GDM1 (cell line): ENCODE data around the gene CD38.
A peak's percentile ranks its signal among the peaks of the same experiment; 100 is the strongest.

Experiments used
- DNase-seq: peaks from one replicate; lab custom pipeline; 2025; lab: John Stamatoyannopoulos, UW

The CD38 gene

DNA sequence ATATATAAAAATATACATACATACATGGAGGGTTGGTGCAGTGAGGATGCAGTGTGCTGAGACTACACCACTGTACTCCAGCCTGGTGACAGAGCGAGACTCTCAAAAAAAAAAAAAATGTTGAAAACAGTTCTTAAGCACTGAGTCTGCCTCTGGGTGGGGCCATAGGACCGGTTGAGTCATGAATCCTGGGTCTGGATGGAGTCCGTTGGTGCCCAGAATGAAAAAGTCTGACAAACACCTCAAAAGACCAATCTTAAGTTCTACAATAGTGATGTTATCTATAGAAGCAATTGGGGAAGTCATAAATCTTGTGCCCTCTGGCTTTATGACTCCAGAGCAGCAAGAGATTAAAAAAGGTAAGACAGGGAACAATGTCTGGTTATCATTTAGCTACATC, 90.0 kb downstream of the CD38 start:
- DNase-seq, result peak; percentile 24

DNA sequence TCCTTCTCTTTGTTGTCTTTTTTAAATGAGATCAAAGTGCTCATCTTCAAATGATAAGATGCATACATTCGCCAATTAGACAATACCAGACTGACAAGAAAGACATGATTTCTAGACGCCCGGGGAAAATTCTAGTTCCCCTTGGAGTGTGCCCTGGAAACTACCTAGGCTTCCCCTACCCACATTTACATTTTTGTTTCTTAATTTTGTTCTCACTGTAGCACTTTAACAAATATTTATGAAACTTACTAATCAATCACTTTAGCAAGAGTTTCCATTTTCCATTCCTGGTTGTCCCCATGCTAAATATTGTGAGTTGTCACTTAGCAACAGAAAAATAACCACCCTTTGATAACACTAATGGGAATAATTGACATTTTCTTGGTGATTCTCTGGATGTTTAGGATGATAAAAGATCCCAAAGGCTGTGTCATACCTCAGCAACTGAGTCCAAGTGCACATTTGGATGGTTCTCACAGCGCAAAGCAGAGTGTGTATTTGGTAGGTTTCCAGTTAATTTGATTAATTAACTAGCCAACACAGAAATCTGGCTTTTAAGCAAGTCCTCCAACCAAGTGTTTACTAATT, 90.8 kb downstream of the CD38 start:
- no peak for DNase-seq

DNA sequence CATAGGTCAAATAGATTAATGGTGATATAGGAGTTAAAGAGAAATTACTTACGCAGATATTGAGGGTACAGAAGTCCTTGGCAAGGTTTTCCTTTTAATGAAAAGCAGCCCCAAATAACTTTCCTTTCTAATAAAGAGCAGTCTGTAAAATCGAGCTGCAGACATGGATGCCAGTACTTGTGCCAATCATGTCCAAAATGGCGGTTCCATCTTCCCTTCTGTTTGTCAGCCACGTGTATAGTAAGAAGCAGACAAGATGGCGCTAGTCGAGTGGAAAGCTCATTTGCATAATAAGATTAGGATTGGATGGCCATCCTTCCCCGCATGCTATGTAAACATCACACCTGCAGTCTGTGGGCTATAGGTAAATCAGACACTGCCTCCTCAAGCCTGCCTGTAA, 92.0 kb downstream of the CD38 start:
- DNase-seq, result no peak

DNA sequence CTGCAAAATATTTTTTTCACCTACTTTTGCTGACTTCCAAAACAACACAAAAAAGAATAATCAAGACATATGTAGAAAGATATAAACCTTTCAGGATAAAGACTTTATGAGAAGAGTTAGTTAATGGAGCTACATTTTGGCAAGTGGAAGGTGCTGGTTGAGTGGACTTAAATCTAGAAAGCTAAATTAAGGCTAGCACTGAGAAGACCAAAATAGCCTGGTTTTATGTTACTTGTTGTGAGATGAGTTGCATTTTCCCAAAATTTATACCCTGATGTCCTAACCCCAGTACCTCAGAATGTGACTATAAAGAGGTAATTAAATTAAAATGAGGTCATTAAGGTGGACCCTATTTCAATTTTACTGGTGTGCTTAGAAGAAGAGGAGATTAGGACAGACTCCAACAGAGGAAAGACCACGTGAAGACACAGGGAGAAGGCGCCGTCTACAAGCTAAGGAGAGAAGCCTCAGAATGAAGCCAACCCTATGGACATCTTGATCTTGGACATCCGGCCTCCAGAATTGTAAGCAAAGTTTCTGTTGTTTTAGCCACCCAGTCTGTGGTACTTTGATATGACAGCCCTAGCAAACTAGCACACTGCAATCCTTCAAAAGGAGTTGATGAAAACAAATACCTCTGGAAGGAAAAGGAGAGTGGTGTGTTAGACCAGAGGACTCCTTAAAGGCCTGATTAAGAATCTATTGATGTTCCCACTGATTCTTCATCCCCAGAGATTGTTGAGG, 93.0 kb downstream of the CD38 start:
- no peak for DNase-seq

DNA sequence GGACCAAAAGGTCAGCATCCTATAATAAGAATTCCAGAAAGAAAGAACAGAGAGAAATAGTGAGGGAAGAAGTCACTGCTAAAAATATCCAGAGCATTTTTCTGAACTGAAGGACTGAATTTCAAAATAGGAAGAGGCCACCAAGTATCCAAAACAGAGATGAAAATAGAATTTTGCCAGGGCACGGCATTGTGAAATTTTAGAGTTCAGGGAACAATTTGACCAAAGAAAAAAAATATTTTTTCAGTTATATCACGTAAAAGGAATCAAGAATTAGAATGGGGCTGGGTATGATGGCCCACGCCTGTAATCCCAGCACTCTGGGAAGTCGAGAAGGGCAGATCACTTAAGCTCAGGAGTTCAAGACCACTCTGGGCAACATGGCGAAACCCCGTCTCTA, 95.0 kb downstream of the CD38 start:
- no peak for DNase-seq

DNA sequence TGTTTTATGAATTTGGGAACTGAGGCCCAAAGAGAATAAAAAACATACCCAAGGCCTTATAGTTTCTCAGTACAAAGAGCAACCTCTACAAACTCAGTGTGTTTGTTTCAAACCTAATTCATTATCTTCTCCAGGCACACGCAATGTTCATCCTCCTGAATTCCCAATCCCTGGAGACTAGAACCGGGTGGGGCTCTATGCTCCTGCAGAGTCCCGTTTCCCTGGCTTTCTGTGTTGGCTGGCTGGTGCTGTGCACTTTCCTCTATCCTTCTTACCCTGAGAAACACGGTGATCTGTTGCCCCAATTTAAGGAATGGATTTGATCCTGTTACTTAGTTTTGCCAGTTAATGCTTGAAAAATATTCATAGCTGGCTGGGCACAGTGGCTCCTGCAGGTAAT, 96.5 kb downstream of the CD38 start:
- DNase-seq, result no peak

DNA sequence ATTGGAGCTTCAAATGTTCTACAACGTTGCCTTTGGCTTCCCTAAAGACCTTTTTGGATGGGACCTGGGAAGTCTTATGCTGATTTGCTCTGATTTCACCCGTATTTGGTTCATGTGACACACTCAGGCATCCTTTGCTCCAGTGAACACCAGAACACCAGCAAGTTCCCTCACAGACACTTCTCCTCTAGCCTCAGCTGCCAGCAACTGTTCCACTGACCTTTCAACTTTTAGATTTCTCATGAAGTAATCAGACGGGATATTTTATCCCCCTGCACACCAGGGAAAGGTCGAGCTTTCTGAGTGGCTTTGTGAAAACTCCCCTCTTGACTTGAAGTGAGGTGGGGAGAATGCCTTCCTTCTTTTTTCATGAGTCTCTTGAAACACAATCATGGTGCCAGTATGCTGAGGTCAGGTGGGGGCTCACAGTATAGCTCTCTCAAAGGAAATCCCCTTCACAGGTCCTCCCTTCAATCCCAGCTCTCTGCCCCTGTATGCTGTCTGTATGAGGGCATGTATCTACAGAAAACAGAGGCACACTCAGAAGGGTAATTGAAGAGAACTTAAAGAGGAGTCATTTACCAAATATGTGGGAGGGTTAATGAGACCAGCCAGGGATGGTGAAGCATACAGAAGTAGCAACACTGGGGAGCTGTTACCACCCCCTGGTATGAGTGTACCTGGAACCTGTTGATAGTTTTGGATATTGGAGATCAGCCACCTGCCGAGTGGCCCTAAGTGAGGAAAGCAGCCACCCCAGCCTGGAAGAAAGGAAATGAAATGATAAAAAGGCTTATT, 97.7 kb downstream of the CD38 start:
- no peak for DNase-seq

DNA sequence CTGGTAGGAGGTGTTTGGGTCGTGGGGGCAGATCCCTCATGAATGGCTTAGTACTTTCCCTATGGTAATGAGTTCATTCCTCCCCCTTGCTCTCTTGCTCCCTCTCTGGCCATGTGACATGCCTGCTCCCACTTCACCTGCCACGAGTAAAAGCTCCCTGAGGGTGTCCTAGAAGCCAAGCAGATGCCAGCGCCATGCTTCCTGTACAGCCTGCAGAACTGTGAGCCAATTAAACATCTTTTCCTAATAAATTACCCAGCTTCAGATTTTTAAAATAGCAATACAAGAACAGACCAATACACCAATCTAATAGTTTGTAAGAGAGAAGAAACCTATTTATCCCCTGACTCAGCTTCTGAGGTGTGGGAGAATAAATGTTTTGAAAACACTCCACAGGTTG, 99.9 kb downstream of the CD38 start:
- no peak for DNase-seq

DNA sequence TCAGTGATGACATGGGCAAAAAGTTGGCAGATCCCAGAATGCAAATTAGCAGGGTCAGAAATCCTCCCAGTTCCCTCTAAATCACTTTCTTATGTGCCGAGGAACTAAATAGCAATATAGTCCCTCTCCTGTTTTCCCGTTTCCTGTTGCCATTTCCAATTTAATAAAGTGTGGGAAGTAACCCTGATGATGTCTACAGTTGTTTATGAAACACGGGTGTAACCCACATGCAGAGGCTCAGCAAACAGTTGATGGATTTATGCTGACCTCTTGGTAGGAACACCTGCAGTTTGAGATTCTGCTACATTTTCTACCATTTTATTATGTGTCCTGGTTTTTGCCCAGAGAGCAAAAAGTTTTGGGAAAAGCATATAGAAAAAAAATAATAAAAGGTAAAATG, 103.7 kb downstream of the CD38 start:
- DNase-seq, result no peak

DNA sequence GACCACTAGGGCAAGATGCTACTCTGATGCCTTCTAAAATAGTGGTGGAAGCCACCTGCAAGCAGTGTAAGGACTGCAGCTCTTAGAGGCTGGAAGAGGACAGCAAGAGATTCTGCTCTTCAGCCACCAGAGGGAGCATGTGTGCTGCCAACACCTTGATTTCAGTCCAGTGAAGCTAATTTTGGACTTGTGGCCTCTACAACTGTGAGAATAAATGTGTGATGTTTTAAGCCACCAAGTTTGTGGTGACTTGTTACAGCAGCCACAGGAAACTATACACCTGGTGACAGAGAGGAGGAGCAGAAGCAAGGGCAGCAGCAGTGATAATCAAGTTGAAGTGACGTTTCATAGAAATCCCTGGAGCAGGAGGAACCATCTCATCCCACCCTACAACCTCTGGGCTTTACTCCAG, 104.6 kb downstream of the CD38 start:
- peak; percentile 55 for DNase-seq

DNA sequence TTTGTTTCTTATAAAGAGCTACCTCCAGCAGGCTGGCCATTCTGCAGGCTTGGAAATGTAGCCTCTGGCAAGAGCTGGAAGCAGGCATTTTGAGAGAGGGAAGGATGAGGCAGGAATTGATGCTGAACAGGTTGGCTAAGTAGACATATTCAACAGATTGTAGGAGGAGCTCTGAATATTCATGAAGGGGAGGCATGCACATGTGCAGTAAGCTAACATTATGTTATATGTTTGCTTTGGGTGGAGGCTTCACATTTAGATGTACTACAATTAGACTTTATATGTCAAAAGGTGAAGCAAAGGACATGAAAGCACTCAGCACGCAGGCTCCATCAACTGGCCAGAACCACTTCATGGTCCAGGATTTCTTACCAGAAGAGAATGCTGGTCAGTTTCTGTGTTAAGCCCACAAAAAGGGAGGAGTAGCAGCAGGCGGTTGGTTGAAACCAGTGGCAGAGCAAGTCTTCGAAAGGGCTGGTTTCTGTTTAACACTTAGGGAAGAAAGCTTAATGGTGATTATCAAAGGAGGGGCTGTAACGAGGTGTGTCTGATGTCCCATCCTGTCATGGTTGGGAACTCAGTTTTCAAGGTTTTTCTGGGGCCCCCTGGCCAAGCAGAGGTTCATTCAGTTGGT, 105.6 kb downstream of the CD38 start:
- no peak for DNase-seq

DNA sequence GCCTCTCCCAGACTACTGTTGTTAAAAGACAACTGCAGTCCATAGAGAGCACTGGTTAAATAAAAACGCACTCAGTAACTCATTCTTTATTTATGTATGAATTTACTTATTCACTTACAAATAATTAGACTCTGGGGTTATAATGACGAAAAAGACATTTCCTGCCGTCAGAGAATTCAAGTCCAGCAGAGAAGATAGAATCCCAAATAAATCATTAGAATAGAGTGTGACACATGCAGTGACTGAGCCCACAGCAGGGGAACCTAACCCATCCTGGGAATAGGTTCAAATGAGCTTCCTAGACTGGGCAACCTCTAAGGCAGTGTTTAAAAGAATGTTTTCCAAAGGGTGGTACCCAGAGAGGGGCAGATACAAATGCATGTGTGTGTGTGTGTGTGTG, 106.5 kb downstream of the CD38 start:
- DNase-seq, result no peak

DNA sequence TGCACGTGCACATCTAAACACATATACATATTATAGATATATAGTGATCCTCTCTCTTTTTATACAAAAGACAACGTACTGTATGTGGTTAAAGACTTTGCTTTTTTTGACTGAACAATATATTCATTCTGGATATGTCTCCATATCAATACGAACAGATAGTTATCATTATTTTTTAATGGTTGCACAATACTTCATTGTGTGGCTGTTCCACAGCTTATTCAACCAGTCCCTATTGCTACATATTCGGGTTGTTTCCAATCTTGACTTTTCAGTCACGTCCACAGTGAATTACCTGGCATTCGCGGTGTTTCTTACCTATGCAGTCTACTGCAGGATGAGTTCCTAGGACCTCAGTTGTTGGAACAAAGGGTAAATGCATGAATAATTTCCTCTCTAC, 107.3 kb downstream of the CD38 start:
- DNase-seq, result no peak

DNA sequence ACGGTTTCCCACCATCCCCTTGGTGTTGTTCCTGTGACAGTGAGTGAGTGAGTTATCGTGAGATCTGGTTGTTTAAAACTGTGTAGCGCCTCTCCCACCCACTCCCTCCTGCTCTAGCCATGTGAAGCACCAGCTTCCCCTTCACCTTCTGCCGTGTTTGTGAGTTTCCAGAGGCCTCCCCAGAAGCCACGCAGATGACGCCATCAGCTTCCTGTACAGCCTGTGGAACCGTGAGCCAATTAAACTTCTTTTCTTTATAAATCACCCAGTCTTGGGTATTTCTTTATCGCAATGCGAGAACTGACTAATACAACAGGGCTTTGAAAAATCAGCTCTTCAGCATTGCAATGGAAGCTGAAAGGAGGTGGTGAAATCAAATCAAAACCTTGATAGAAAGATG, 110.4 kb downstream of the CD38 start:
- DNase-seq, result no peak

DNA sequence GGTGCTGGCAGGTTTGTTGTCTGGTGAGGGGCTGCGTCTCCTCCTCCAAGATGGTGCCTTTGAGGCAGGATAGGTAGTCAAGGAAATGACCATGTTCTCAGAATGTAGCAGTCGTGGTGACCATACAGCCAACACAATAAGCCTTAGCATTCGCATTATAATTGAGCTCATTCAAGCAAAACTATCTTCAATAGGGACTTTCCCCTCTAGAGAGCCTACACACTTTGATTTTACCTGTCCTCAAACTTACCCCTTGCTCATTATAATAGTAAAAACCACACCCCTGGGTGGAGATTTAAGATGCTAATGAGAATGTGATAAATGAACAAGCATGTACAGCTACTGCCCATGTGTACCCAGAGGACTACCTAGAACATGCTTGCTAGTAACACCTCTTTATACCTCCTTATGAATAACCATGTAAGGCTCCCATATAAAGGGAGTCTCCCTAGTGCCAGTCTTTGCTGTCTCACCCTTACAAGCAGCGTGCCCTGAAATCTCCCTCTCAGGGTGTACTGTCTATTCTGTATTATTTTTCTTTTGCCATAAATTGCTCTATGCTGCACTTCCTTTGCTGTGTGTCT, 112.2 kb downstream of the CD38 start:
- no peak for DNase-seq

DNA sequence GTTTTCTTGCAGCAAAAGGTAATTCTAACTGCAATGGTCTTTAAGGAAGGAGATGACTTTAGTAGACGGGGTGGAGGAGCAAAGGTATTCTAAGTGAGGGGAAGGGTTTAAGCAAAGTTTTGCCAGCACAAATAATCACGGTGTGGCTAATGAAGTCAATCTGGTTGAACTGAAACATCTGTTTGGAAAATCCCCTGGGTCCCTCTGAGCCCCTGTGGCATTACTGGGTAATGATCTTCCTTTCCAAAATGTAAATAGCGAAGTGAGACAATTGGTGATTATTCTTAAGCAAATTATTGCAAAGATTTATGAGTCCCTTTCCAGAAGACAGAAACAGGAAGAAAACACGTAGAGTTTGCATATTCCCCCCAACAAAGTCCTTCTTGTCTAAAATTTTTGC, 113.2 kb downstream of the CD38 start:
- DNase-seq, result no peak

DNA sequence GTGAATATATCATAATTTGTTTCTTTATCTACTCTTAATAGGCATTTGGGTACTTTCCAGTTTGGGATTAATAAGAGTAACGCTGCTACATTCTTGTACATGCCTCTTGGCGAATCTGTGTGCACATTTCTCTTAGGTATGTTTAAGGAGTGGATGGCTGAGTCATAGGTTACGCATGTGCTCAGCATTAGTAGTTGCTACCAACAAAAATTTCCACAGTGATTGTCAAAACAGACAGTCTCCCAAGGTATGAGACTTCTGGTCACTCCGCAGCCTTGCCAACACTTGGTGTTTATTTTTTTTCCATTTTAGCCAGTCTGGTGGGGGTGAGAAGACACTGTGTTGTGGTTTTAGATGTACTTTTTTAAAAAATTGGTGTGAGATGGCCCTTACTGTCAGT, 115.8 kb downstream of the CD38 start:
- no peak for DNase-seq

DNA sequence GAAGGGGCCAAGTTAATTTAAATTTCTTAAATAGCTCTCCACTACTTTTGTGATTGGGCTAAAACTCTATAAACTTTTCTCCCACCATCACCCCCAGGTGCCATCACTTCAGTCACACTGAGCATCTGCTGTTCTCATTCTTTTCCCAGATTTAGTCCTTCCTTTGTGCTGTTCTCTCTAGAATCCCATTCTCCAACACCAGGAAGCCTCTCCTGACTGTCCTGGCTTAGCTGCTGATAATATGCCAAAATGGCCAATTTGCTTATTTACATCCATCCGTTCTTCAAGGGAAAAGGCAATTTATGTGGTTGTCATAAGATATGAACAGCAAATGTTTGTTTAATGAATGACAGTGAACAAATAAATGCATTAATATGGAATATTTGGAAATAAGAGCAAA, 116.3 kb downstream of the CD38 start:
- DNase-seq, result no peak

DNA sequence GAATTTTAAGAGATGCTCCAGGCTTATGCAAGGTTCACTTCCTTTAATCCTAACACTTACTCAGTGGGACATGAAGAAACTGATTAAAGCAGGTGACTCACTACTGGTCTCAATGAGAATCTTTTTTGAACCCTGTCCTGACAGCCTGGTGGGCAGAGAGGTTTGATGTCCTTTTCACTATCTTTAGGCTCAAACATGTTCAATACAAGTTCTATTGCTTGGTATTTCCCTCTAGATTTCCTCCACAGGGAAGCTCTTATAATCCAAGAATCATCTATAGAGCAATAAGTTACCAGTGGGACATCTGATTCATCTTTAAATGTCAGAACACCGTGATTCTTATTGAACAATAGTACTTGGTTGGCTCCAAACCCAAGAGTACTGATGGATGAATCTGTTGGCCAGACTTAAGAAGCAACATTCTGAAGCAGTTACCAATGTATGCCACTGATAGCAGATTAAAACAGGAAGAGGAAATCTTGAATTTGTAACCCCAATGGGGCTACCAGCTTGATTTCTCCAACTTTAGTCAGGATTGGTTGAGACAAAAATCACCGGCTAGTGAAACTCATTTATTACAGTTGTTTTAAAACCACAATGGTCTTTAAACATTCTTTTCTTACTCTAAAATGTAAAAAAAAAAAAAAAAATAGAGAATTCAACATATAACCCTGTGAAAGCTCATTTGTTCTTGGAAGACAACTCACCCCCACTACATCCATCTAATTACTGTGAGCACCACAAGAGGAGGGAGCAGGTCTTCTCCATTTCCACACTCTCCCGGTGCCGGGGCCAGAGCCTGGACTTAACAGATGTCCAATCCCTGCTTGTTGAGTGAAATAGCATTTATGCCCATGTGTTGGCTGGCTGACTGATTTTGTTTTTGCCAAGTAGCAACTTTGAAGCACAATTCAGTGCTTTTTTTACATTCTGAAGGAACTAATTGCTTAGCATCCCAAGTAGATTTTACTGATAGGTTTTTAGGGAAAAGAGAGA, 117.1 kb downstream of the CD38 start:
- DNase-seq, result no peak

DNA sequence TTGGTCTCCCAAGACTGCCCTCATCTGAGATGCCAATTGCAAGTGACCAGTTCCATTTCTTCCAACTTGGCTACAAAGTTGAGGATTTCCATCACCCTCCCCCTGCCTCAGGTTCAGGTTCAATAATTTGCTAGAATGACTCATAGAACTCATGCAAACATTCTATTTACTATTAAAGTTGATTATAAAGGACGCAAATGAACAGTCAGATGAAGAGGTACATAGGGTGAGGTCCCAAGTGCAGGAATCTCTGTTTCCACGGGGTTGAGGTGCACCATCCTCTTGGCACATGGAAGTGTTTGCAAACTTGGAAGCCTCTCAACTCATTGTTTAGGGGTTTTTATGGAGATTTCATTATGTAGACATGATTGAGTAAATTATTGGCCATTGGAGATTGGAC, 119.4 kb downstream of the CD38 start:
- DNase-seq, result no peak

DNA sequence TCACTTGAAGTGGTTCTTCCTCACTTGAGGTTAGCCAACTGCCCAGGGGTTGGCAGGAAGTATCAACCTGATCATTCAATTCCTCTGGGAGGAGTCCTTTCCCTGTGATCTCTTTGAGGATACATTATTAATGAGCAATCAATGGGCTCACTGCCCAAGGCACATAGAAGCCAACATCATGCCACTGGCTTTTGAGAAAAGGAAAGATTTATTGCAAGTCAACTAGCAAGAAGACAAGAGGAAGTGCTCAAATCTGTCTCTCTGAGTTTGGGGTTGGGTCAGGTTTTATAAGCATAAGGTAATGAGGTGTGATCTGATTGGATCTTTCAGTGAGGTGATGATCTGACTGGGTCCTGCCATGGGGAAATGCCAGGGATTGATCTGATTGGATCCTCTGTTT, 120.8 kb downstream of the CD38 start:
- DNase-seq, result no peak
